Hematopoietic multipotent progenitor cell (in vitro differentiated cells): ENCODE measurements around the gene HDAC6. TPM values are rescaled to one million over a fixed set of nuclear protein-coding genes. Genes with fewer than 3 reads are reported as not detected.
A peak's percentile ranks its signal among the peaks of the same experiment; 100 is the strongest.

Experiments
- DNase-seq, 3 donors: peaks; one replicate each; pipeline ENCODE4 v3.0.0-alpha.2; 2011 to 2015; ENCODE audit warnings: low read depth in 2 of 3, low spot score in 2 of 3
- total RNA-seq: library from RNA; depleted of rRNA; stranded (reverse); fragments of >200 nt; gene quantifications from one replicate; pipeline ENCODE4 v1.2.3, GENCODE V29; 2012

HDAC6 gene
- 133 TPM for total RNA-seq

GRCh38 chrX:48801280-48802088 lies at the start of gene HDAC6:
HDAC6 (plus strand) TSS chrX:48802067; CDS start chrX:48802693, 626 bp downstream.
- DNase-seq: peak; percentile 81 to 99 (median 98)

GRCh38 chrX:48752498-48752897 lies 49.4 kb upstream of the HDAC6 start:
- no peak for DNase-seq

DNA sequence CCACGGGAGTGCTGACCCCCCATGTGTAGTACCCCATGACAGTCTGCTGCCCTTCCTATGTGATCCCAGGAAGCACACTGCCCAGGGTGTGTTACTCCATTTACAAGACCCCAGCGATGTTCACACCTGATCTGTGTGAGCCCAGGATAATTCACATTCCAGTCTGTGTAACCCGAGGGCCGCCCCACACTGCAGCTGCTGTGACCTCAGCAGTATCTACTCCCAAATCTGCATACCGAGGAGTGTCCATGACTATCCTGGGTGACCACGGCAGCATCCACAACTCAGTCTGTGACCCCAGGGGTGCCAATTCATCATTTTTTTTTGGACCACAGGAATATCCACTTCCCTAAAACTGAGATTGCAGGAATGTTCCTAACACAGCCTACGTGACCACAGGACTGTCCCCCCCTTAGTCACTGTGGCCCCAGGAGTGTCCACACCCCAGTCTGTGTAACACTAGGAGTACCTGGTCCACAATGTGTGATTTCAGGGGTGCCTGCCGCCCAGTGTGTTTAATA lies 48.1 kb upstream of the HDAC6 start:
- no peak for DNase-seq

GRCh38 chrX:48754238-48754637 lies 47.6 kb upstream of the HDAC6 start:
- no peak for DNase-seq

DNA sequence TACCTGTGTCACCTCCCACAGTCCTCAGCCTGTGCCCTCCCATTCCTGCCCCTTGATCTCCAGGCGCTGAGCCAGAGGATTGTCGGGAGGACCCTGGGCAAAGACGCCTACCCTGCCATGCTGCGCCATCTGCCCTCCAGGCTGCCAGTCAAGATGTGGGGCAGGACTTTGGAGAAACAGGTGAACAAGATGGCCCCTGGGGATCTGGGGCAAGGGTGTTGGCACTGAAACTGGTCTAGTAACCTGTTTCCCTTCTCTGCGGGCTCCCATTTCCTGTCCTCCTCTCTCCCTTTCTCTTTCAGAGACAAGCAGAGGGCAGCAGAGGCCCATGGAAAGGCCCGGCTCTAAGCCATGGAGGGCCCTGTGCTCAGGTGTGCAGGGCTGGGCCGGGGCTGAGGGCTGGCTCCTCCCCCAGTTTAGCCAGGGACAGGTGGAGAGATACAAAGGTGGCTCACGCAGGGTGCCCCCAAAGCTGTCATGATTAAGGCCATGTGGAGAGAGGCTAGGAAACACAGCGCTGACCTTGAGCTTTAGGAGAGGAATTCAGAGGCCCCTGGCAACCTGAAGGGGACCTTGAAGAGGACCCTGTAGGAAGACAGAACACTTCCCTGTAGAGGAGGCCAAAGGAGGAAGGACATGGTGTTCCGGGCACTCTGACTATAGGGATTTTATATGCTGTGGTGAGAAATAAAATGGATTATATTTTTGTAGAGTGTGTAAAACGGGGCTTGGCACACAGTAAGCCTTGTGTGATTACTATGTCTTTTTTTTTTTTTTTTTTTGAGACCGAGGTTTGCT lies 40.0 kb upstream of the HDAC6 start, which contains the start of gene GLOD5:
GLOD5 (plus strand) TSS at position 74 of the 798 bp plus-strand sequence; CDS start at position 118, 44 bp downstream.
- DNase-seq: peak in 2 of 3 donors; percentile 14 to 19

DNA sequence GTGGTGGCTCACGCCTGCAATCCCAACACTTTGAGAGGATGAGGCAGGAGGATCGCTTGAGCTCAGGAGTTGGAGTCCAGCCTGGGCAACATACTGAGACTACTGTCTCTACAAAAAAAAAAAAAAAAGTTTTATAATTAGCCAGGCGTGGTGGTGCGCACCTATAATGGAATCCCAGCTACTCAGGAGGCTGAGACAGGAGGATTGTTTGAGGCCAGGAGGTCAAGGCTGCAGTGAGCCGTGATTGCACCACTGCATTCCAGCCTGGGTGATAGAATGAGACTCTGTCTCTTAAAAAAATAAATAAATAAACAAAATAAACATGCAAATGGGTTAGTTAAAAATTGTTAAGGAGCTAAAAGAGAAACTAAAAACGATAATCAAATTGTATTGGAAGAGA lies 32.6 kb upstream of the HDAC6 start:
- DNase-seq: no peak

GRCh38 chrX:48770296-48770695 lies 31.6 kb upstream of the HDAC6 start:
- DNase-seq: no peak

- no peak for DNase-seq
Measured at GRCh38 chrX:48772602-48773001, 29.3 kb upstream of the HDAC6 start.

DNA sequence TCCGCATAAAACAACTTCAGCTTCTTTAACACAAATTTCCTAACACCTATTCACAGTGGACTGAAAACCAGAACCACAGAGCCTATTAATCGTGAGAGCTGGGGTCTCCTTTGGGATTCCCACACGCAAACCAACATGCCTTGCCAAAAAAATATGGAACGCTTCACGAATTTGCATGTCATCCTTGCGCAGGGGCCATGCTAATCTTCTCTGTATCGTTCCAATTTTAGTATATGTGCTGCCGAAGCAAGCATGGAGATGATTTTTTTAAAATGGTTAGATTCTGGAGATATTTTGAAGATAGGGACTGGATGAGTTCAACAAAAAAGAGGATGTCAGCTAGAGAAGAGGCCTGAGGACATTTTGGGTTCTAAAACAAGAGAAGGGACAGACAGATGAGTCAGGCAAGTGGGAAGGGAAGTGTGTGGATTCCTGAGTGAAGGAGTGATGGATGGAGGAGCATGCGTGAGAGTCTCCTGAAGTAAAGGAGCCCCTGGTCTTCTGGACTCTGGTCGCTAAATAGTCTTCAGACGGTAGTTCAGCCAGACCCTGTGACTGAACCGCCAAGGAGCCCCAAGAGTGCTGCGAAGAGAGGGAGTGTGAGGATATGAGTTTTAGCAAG lies 24.9 kb upstream of the HDAC6 start:
- DNase-seq: no peak

DNA sequence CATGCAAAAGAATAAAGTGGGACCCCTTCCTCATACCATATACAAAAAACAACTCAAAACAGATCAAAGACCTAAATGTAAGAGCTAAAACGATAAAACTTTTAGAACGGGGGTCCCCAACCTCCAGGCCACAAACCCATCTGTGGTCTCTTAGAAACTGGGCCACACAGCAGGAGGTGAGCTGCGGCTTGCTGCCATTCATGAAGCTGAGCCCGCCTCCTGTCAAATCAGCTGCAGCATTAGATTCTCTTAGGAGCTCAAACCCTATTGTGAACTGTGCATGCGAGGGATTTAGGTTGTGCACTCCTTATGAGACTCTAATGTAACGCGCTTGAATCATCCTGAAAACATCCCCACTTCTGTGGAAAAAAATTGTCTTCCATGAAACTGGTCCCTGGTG lies 22.5 kb upstream of the HDAC6 start:
- no peak for DNase-seq

DNA sequence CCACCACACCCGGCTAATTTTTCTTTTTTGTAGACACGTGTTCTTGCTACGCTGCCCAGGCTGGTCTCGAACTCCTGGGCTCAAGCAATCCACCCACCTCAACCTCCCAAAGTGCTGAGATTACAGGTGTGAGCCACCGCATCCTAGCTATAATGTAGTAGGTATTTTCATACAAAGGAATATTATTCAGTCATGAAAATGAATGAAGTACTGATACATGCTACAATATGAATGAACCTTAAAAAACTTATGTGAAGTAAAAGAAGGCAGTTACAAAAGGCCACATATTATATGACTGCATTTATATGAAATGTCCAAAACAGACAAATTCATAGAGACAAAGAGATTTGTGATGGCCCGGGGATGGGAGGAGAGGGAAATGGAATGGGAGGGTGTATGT lies 20.2 kb upstream of the HDAC6 start:
- no peak for DNase-seq

- DNase-seq: no peak
Measured at GRCh38 chrX:48782216-48782615, 19.7 kb upstream of the HDAC6 start.

- peak in 2 of 3 donors; percentile 51 to 64 for DNase-seq
Measured at GRCh38 chrX:48782795-48783194, 19.1 kb upstream of the HDAC6 start.

DNA sequence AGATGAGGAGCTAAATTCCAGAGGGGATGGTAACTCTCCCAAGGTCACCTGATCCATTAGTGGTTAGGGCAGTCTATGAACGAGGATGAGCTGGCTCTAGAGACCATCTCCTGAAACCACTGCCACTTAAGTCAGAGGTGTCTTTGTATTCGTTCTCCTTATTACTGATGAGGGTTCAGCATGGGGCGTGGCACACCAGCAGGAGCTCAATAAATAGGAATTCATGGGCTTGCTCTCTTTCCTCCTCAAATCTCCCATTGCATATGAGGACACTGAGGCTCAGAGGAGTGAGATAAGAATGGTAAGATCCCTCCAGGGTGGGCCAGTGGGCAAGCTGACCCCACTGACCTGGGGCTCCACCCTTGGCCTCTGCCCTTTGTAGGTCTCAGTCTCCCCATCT lies 17.1 kb upstream of the HDAC6 start:
- no peak for DNase-seq

DNA sequence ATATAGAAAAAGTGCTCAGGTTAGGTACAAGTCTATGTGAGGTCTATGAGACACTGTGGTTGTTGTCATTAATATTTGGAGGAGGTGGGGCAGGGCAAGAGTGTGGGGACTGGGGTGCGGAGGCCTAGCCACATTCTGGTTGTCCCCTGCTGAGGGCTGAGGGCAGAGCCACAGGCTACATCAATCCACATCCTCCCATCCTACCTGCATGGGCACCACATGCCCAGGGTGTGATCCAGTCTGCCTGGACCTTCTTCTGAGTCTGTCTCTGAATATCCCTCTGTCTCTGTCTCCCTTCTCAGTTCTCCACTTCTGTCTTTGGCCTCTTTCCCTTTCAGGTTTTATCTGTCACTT lies 16.7 kb upstream of the HDAC6 start:
- DNase-seq: no peak

GRCh38 chrX:48785540-48786214 lies 16.2 kb upstream of the HDAC6 start:
- peak in 1 of 3 donors; percentile 6 for DNase-seq

GRCh38 chrX:48786341-48786800 lies 15.5 kb upstream of the HDAC6 start, which contains the start of gene GATA1:
GATA1 (plus strand) TSS chrX:48786590; CDS start chrX:48791110, 4,520 bp downstream.
- no peak for DNase-seq

DNA sequence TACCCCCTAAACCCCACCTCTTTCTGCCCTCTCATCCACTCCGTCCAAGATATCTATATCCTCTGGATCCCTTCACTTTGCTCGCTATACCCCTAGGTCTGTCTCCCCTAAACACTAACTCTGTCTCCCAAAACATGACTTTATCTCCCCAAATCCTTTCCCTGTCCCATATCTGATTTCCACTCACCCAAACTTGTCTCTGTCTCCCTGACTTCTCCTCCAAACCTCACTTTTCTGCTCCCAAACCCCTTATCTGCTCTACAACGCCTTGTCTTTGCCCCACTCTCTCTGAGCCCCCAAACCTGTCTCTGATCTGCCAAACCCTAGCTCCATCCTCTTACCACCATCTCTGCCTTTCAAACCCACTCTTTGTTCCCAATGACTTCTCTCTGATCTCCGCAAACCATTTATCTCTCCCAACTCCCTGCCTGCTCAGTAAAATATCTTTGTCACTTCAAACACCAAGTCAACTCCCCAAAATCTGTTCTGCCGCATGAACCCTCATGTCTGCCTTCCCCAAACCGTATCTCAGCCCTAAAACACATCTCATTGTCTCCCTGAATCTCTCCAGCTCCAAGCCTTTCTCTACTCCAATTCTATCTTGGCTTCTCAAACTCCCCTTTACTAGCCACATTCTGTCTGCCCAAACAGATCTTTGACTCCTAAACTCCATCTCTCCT lies 14.9 kb upstream of the HDAC6 start:
- DNase-seq: no peak

- DNase-seq: no peak
Measured at GRCh38 chrX:48787505-48788443, 14.1 kb upstream of the HDAC6 start.
